ENCODE measurements around the gene GALNT7. TPM values are rescaled to one million over a fixed set of nuclear protein-coding genes. Genes with fewer than 3 reads are reported as not detected.

Gene GALNT7
- total and polyA plus RNA-seq, 5 donors, result 3.6 to 11.0 (median 8.2) TPM

GRCh38 chr4:173282626-173283025 is 114.0 kb downstream of the GALNT7 start:
- DNase-seq (no peak), ATAC-seq (no peak)
- intact Hi-C loops (cut with DNase I), result no loop called here
- Histone ChIP-seq H3K9me3 (ENCODE audit: control insufficient read depth, low read length) (no peaks in the 10 kb centered on the region), H3K27ac (ENCODE audit: low read length) (no peak overlapping the region), H3K27me3 (ENCODE audit: control insufficient read depth, insufficient read depth) (no peaks in the 10 kb centered on the region), H3K4me3 (ENCODE audit: low read length) (no peak overlapping the region), H3K4me1 (ENCODE audit: control insufficient read depth, insufficient read depth, low read length) (no peaks in the 10 kb centered on the region)
- WGBS, result 68% methylated on average over 3 of the region's 3 CpGs

- DNase-seq (no peak), ATAC-seq (no peak)
- Histone ChIP-seq H3K4me1 (ENCODE audit: control insufficient read depth, insufficient read depth, low read length) (no peaks in the 10 kb centered on the region), H3K9me3 (ENCODE audit: control insufficient read depth, low read length) (no peaks in the 10 kb centered on the region), H3K27ac (ENCODE audit: low read length) (no peak overlapping the region), H3K4me3 (ENCODE audit: low read length) (no peak overlapping the region), H3K27me3 (ENCODE audit: control insufficient read depth, insufficient read depth) (no peaks in the 10 kb centered on the region)
- intact Hi-C loops (cut with DNase I), result no loop called here
Observed at GRCh38 chr4:173284463-173284862, 115.9 kb downstream of the GALNT7 start.

- 95% methylated on average over 2 of the region's 2 CpGs for WGBS
- intact Hi-C loops (cut with DNase I), result no loop called here
- Histone ChIP-seq H3K4me1 (ENCODE audit: control insufficient read depth, insufficient read depth, low read length) (no peaks in the 10 kb centered on the region), H3K27me3 (ENCODE audit: control insufficient read depth, insufficient read depth) (no peaks in the 10 kb centered on the region), H3K27ac (ENCODE audit: low read length) (no peak overlapping the region), H3K9me3 (ENCODE audit: control insufficient read depth, low read length) (no peaks in the 10 kb centered on the region), H3K4me3 (ENCODE audit: low read length) (no peak overlapping the region)
- DNase-seq (no peak), ATAC-seq (no peak)
Observed at GRCh38 chr4:173287486-173287885, 118.9 kb downstream of the GALNT7 start.

- Histone ChIP-seq H3K27me3 (ENCODE audit: control insufficient read depth, insufficient read depth) (no peaks in the 10 kb centered on the region), H3K27ac (ENCODE audit: low read length) (no peak overlapping the region), H3K4me3 (ENCODE audit: low read length) (no peak overlapping the region), H3K9me3 (ENCODE audit: control insufficient read depth, low read length) (no peaks in the 10 kb centered on the region), H3K4me1 (ENCODE audit: control insufficient read depth, insufficient read depth, low read length) (no peaks in the 10 kb centered on the region)
- intact Hi-C loops (cut with DNase I), result no loop called here
- DNase-seq (peak in 2 of 3 donors; percentile 64 to 74), ATAC-seq (peak; percentile 62 to 74)
- WGBS, result 68% methylated on average over 4 of the region's 4 CpGs
Observed at GRCh38 chr4:173288296-173288695, 119.7 kb downstream of the GALNT7 start.

GRCh38 chr4:173288698-173289352 is 120.2 kb downstream of the GALNT7 start:
- H3K27me3 ChIP-seq (ENCODE audit: control insufficient read depth, insufficient read depth), result no peaks in the 10 kb centered on the region
- no peaks in the 10 kb centered on the region for H3K4me1 ChIP-seq (ENCODE audit: control insufficient read depth, insufficient read depth, low read length)
- ATAC-seq, result peak; percentile 42 to 51
- no peak for DNase-seq
- H3K9me3 ChIP-seq (ENCODE audit: control insufficient read depth, low read length), result no peaks in the 10 kb centered on the region
- WGBS, result 65% methylated on average over 3 of the region's 3 CpGs
- intact Hi-C loops (cut with DNase I), result no loop called here
- H3K27ac ChIP-seq (ENCODE audit: low read length), result no peak overlapping the region
- peak overlapping the region; percentile 27 for H3K4me3 ChIP-seq (ENCODE audit: low read length)

- peak overlapping the region; percentile 27 for H3K4me3 ChIP-seq (ENCODE audit: low read length)
- intact Hi-C loops (cut with DNase I), result no loop called here
Observed at GRCh38 chr4:173289353-173289727, 120.7 kb downstream of the GALNT7 start.

GRCh38 chr4:173291899-173292298 is 123.3 kb downstream of the GALNT7 start:
- Histone ChIP-seq H3K4me3 (ENCODE audit: low read length) (no peak overlapping the region), H3K27me3 (ENCODE audit: control insufficient read depth, insufficient read depth) (no peaks in the 10 kb centered on the region), H3K4me1 (ENCODE audit: control insufficient read depth, insufficient read depth, low read length) (no peaks in the 10 kb centered on the region), H3K9me3 (ENCODE audit: control insufficient read depth, low read length) (no peaks in the 10 kb centered on the region), H3K27ac (ENCODE audit: low read length) (no peak overlapping the region)
- DNase-seq, result no peak
- WGBS, result 95% methylated on average over 5 of the region's 5 CpGs
- intact Hi-C loops (cut with DNase I), result no loop called here
- ATAC-seq, result no peak

More at GRCh38 chr4:173289353-173289727, 120.7 kb downstream of the GALNT7 start:
- no peaks in the 10 kb centered on the region for H3K4me1 ChIP-seq (ENCODE audit: control insufficient read depth, insufficient read depth, low read length)
- no peak for DNase-seq
- no peaks in the 10 kb centered on the region for H3K27me3 ChIP-seq (ENCODE audit: control insufficient read depth, insufficient read depth)
- peak; percentile 41 to 43 for ATAC-seq
- no peak overlapping the region for H3K27ac ChIP-seq (ENCODE audit: low read length)
- WGBS, result 39% methylated on average over 4 of the region's 4 CpGs
- no peaks in the 10 kb centered on the region for H3K9me3 ChIP-seq (ENCODE audit: control insufficient read depth, low read length)

GRCh38 chr4:173293663-173294062 is 125.1 kb downstream of the GALNT7 start:
- Histone ChIP-seq H3K9me3 (ENCODE audit: control insufficient read depth, low read length) (no peaks in the 10 kb centered on the region), H3K4me3 (ENCODE audit: low read length) (no peak overlapping the region), H3K4me1 (ENCODE audit: control insufficient read depth, insufficient read depth, low read length) (no peaks in the 10 kb centered on the region), H3K27me3 (ENCODE audit: control insufficient read depth, insufficient read depth) (no peaks in the 10 kb centered on the region), H3K27ac (ENCODE audit: low read length) (no peak overlapping the region)
- intact Hi-C loops (cut with DNase I), result no loop called here
- DNase-seq (no peak), ATAC-seq (no peak)
- 84% methylated on average over 7 of the region's 7 CpGs for WGBS

- ATAC-seq, result no peak
- WGBS, result 58% methylated on average over 1 of the region's 1 CpG
Observed at GRCh38 chr4:173294444-173294843, 125.8 kb downstream of the GALNT7 start.

GRCh38 chr4:173301518-173302201 is 133.0 kb downstream of the GALNT7 start:
- ATAC-seq, result no peak

More at GRCh38 chr4:173294444-173294843, 125.8 kb downstream of the GALNT7 start:
- Histone ChIP-seq H3K9me3 (ENCODE audit: control insufficient read depth, low read length) (no peaks in the 10 kb centered on the region), H3K27me3 (ENCODE audit: control insufficient read depth, insufficient read depth) (no peaks in the 10 kb centered on the region), H3K4me1 (ENCODE audit: control insufficient read depth, insufficient read depth, low read length) (no peaks in the 10 kb centered on the region), H3K4me3 (ENCODE audit: low read length) (no peak overlapping the region), H3K27ac (ENCODE audit: low read length) (no peak overlapping the region)
- no peak for DNase-seq
- intact Hi-C loops (cut with DNase I), result no loop called here

GRCh38 chr4:173307778-173308177 is 139.2 kb downstream of the GALNT7 start:
- ATAC-seq (no peak), DNase-seq (no peak)
- Histone ChIP-seq H3K4me3 (ENCODE audit: low read length) (no peak overlapping the region), H3K4me1 (ENCODE audit: control insufficient read depth, insufficient read depth, low read length) (no peaks in the 10 kb centered on the region), H3K27ac (ENCODE audit: low read length) (no peak overlapping the region), H3K27me3 (ENCODE audit: control insufficient read depth, insufficient read depth) (no peaks in the 10 kb centered on the region), H3K9me3 (ENCODE audit: control insufficient read depth, low read length) (no peaks in the 10 kb centered on the region)
- 93% methylated on average over 3 of the region's 3 CpGs for WGBS
- intact Hi-C loops (cut with DNase I), result no loop called here

More at GRCh38 chr4:173301518-173302201, 133.0 kb downstream of the GALNT7 start:
- Histone ChIP-seq H3K9me3 (ENCODE audit: control insufficient read depth, low read length) (no peaks in the 10 kb centered on the region), H3K27me3 (ENCODE audit: control insufficient read depth, insufficient read depth) (no peaks in the 10 kb centered on the region), H3K4me3 (ENCODE audit: low read length) (no peak overlapping the region), H3K4me1 (ENCODE audit: control insufficient read depth, insufficient read depth, low read length) (no peaks in the 10 kb centered on the region), H3K27ac (ENCODE audit: low read length) (no peak overlapping the region)
- WGBS, result 40% methylated on average over 5 of the region's 5 CpGs
- intact Hi-C loops (cut with DNase I), result no loop called here
- DNase-seq, result no peak
